ENCODE results near the gene CACNA1B. TPM values are rescaled to one million over a fixed set of nuclear protein-coding genes. Genes with fewer than 3 reads are reported as not detected.

CACNA1B gene
- polyA plus RNA-seq, 2 of the 4 experiments (the other 2 are of a cell fraction): 0.03 to 0.06 TPM

- no peak overlapping the region for H3K4me3 ChIP-seq
- no peak for FAIRE-seq
- DNase-seq (ENCODE audit: low read depth in 1 of 2, low spot score in 1 of 2): no peak
- H3K4me2 ChIP-seq: no peak overlapping the region
- 49% methylated on average over 17 of the region's 17 CpGs for WGBS (ENCODE audit: missing lambda C conversion rate)
- ChIA-PET POLR2A (no interaction called here), CTCF (interaction anchor here (0.6 to 1.0 kb wide), 3 partner anchors 10 to 350 kb away, joined by 3 read pairs; no protein-coding TSS in a partner anchor)
- no peaks in the 10 kb centered on the region for H3K4me1 ChIP-seq
- TF ChIP-seq TP53 (CRISPR knock-in tag; IDR thresholded peaks at IDR 0.05) (no peak), ESRRA (IDR thresholded peaks at IDR 0.05; ENCODE audit: borderline replicate concordance, low read length) (no peak), MAZ (IDR thresholded peaks at IDR 0.05; ENCODE audit: borderline replicate concordance, low read depth, low read length) (no peak), BCL3 (IDR thresholded peaks at IDR 0.05) (no peak), RAD21 (conservative IDR thresholded peaks at IDR 0.05 in 1 of 2, IDR thresholded peaks at IDR 0.05 in 1 of 2) (no peak), FOXS1 (CRISPR knock-in tag; IDR thresholded peaks at IDR 0.05) (no peak), HEYL (CRISPR knock-in tag; IDR thresholded peaks at IDR 0.05) (no peak), CHD4 (IDR thresholded peaks at IDR 0.05; ENCODE audit: borderline replicate concordance) (no peak), USF2 (IDR thresholded peaks at IDR 0.05) (no peak), EHF (CRISPR knock-in tag; IDR thresholded peaks at IDR 0.05) (no peak), ELK1 (IDR thresholded peaks at IDR 0.05; ENCODE audit: low read depth, low read length) (no peak), HOXA7 (CRISPR knock-in tag; IDR thresholded peaks at IDR 0.05) (no peak), RARB (CRISPR knock-in tag; IDR thresholded peaks at IDR 0.05) (no peak), CTCF (IDR thresholded peaks at IDR 0.05) (no peak), ZC3H11A (IDR thresholded peaks at IDR 0.05) (no peak), GATA3 (IDR thresholded peaks at IDR 0.05; ENCODE audit: borderline replicate concordance) (no peak), JUN (IDR thresholded peaks at IDR 0.05) (no peak), JUNB (IDR thresholded peaks at IDR 0.05) (no peak)
- ATAC-seq: no peak
- H3K9me3 ChIP-seq: no peaks in the 10 kb centered on the region
- H3K27ac ChIP-seq: no peak overlapping the region
Measured at GRCh38 chr9:138040446-138041430, 163.2 kb downstream of the CACNA1B start.

GRCh38 chr9:138042146-138042545 lies 164.6 kb downstream of the CACNA1B start:
- 64% methylated on average over 7 of the region's 7 CpGs for WGBS (ENCODE audit: missing lambda C conversion rate)
- ATAC-seq (no peak), DNase-seq (ENCODE audit: low read depth in 1 of 2, low spot score in 1 of 2) (no peak), FAIRE-seq (no peak)
- no peak overlapping the region for H3K4me2 ChIP-seq
- ChIA-PET CTCF (no interaction called here), POLR2A (no interaction called here)
- H3K9me3 ChIP-seq: no peaks in the 10 kb centered on the region
- no peak for TF ChIP-seq SMC3 (IDR thresholded peaks at IDR 0.05)
- TF ChIP-seq HOXB13 (CRISPR knock-in tag; IDR thresholded peaks at IDR 0.05; ENCODE audit: low read depth): no peak
- TF ChIP-seq RNF2 (IDR thresholded peaks at IDR 0.05; ENCODE audit: borderline replicate concordance, low read depth): no peak
- TF ChIP-seq HOXB5 (CRISPR knock-in tag; IDR thresholded peaks at IDR 0.05): no peak
- no peak for TF ChIP-seq CEBPB (IDR thresholded peaks at IDR 0.05)
- TF ChIP-seq JUN (IDR thresholded peaks at IDR 0.05): no peak
- no peak for TF ChIP-seq PHF8 (IDR thresholded peaks at IDR 0.05; ENCODE audit: borderline replicate concordance, low read depth)
- no peak for TF ChIP-seq KDM1A (IDR thresholded peaks at IDR 0.05; ENCODE audit: low read depth)
- TF ChIP-seq FOXS1 (CRISPR knock-in tag; IDR thresholded peaks at IDR 0.05): no peak
- no peak for TF ChIP-seq PBX3 (IDR thresholded peaks at IDR 0.05)
- TF ChIP-seq ATOH8 (CRISPR knock-in tag; IDR thresholded peaks at IDR 0.05; ENCODE audit: low read depth): no peak
- no peak for TF ChIP-seq CBX8 (IDR thresholded peaks at IDR 0.05)
- no peak overlapping the region for H3K27ac ChIP-seq
- H3K4me3 ChIP-seq: no peak overlapping the region
- H3K4me1 ChIP-seq: no peaks in the 10 kb centered on the region
